Left ventricle myocardium superior (tissue), 1 donor: ENCODE data around the gene WRNIP1. TPM values are rescaled to one million over a fixed set of nuclear protein-coding genes. Genes with fewer than 3 reads are reported as not detected.
"Not testable (repeated sequence)": the region's sequence is repeated elsewhere in the genome, so short reads cannot be mapped to it uniquely, and the experiment has no call there.

Source experiments
- ATAC-seq: fragments of 200-7000 bp; cut with Tn5 transposase; one replicate; pipeline ENCODE4 v1.9.1; 2020; ENCODE audit warnings: mild to moderate bottlenecking, moderate library complexity
- DNase-seq: peaks from one replicate; pipeline ENCODE4 v3.0.0-alpha.2; 2020
- intact Hi-C: fragments of 100-400 bp; cut with micrococcal nuclease; formaldehyde crosslinking; loops from one replicate; pipeline ENCODE4 v1.11.0; 2022
- total RNA-seq: library from RNA; stranded (reverse); fragmentation: NEBNext Ultra II Directional; extraction: Animal tissue kit (Norgen Biotek cat#: 25700); gene quantifications from one replicate; pipeline ENCODE4 v1.2.1, GENCODE V29; 2021
- donor health status: DM: no; HTN: yes; CAD: no; lungs with severe emphysema.

WRNIP1 gene
- total RNA-seq, 1 donor from 2014 or later, result 45.1 TPM

- DNase-seq (no peak), ATAC-seq (no peak)
- intact Hi-C loops, result no loop called here
Observed at GRCh38 chr6:2756241-2756640, 9.0 kb upstream of the WRNIP1 start.

DNA sequence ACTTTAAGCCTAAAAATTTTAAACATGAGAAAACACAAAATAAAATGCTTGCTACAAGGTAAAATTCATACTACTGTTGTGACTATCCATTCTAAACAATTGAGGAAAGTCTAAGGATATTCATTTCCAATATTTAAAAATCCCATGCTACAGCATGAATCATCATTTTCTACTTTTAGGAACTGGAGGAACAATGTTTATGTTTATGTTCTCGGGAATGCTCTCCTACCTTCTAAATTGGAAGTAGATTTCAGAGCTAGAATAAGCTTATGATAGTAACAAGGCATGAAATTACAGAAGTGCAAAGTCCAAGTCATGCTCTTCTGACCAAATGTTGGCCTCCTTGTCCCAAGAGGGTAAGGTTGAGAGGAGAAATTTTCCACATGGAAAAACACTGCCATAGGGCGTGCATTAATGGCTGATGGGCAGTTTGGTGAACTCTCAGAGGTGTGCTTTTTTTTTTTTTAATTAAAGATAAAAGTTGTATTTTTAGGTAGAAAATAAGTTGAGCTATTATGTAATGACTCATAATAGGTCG, 8.4 kb upstream of the WRNIP1 start:
- ATAC-seq, result no peak
- intact Hi-C loops, result no loop called here
- DNase-seq, result no peak

DNA sequence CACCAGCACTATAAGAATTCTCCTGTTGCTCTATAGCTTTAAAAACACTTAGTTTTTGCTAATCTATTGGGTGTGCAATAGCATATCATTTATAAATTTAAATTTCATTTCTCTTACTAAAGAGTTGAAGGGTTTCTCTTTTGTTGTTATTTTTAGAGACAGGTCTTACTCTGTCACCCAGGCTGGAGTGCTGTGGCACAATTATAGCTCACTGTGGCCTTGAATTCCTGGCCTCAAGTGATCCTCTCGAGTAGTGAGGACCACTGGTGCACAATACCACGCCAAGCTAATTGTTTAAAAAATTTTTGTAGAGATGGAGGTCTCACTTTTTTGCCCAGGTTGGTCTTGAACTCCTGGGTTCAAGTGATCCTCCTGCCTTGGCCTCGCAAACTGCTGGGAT, 6.2 kb upstream of the WRNIP1 start:
- intact Hi-C loops, result no loop called here
- peak; percentile 68 for ATAC-seq
- no peak for DNase-seq

DNA sequence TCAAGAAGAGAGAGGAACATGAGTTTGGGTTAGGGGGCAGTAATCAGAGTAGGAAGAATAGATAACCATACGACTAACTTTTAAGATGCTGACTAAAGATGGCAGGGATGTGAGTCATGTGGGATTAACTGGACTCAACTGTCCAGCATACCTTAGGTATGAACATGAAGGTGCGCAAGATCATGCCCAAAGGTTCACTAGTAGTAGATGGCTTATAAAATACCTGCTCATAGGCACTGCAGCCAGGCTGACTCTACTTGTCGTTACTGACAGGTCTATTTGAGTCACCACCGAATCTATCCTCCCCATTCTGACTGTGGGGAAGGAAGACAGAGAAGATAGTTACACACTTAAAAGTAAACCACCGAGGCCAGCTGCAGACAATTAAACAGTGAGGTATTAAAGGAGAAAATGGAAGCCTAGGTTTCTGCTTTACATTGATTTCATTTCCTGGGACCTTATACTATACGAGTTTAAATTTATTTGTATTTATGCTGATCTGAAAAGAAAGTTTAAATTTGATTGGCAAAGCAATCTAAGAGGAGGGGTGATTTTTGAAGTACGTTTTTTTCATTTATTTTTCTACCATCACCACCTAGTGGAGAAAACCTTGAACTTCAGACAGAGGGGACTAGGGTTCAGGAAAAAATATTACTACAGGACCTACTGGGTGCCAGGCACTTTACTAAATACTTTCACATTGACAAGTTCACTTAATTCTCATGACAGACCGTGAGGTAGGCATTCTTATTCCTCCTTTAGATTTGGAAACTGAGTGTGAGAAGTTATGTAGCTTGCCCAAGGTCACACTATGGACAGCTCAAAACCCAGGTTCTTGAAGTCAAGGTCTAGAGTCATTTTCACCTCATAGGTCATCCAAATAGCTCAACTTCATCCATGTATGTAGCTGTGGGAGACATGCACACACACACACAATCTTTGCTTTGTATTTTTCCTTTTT, 4.0 kb upstream of the WRNIP1 start:
- ATAC-seq, result no peak
- no peak for DNase-seq
- intact Hi-C loops, result no loop called here

DNA sequence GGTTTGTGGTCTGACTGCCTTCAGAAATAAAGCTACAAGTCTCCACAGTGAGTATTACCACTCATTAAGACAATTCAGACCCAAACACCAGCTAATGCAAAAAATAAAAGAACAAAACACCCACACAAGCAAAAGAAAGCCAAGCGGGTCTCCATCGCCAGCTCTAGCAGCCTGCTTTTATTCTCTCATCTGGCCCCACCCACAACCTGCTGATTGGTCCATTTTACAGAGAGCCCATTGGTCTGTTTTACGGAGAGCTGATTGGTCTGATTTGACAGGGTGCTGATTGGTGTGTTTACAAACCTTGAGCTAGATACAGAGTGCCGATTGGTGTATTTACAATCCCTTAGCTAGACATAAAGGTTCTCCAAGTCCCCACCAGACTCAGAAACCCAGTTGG, 2.3 kb upstream of the WRNIP1 start:
- ATAC-seq, intact Hi-C loops, DNase-seq: not testable (repeated sequence)

DNA sequence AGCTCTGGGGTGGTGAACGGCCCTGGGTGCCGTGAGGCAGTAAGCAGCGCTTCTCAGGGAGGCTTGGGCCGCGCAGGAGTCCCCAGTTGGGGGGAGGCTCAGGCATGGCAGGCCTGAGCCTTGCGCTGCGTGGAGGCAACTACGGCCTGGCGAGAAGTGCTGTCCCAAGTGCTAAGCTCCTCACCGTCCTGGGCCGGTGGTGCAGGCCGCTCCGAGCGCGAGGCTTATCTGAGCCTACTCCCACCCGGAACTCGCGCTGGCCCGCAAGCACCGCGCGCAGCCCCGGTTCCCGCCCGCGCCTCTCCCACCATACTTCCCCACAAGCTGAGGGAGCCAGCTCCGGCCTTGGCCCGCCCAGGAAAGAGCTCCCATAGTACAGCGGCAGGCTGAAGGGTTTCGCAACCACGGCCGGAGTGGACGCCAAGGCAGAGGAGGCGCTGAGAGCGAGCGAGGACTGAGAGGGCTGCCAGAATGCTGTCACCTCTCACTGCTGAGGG, 1.8 kb upstream of the WRNIP1 start:
- DNase-seq (peak; percentile 51), ATAC-seq (no peak)
- intact Hi-C loops, result no loop called here

DNA sequence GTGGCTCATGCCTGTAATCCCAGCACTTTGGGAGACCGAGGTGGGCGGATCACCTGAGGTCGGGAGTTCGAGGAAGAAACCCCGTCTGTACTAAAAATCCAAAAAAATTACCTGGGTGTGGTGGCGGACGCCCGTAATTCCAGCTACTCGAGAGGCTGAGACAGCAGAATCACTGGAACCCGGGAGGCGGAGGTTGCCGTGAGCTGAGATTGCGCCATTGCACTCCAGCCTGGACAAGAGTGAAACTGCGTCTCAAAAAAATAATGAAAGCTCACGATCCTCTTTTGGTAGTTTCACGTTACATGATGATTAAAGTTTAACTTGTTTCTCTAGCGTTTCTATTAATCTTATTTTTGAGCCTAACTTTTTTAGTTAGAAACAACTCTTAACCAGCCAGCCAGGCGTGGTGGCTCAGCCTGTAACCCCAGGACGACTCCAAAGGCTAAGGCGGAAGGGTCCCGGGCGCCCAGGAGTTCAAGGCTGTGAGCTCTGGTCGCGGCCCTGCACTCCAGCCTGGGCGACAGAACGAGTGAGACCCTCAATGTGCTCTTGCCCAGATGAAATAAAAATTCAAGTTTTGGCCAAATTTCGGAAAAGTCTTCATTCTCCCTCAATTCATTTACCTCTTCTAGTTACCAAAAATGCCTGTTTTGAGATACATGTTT, 1.2 kb upstream of the WRNIP1 start:
- intact Hi-C loops, result no loop called here

DNA sequence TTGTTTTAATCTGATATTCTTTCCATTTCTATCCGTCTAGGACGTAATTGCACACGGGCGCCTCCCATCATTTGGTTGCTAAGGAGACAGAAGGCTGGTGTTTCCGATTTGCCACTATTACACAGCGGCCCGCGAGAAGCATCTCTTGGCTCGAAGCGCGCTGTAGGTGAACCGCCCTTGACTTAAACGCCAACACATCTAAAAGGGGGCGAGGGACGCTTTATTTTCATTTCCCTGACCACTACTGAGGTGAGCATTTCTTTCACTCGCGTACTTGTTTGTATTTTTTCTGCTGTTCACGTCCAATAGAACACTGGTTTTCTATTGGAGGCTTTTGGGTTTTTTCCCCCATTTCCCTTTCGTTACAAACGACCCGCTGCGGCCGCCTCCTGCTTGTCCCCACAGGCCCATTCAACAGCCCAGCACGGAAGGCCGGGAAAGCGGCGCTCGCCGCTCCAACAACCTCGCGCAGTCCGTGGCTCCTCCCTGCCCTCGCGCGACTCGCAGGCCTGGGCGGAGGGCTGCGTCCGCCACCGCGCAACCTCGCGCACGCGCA, 505 bp upstream of the WRNIP1 start:
- intact Hi-C loops, result no loop called here
- ATAC-seq (peak; percentile 85), DNase-seq (peak; percentile 54)

More for the DNA sequence above, 1.2 kb upstream of the WRNIP1 start:
- no peak for ATAC-seq
- peak; percentile 52 for DNase-seq

GRCh38 chr6:2765896-2766766, 938 bp downstream of the WRNIP1 start:
- ATAC-seq (peak; percentile 18), DNase-seq (peak; percentile 72)
- intact Hi-C loops, result no loop called here

GRCh38 chr6:2766767-2767656, 1.8 kb downstream of the WRNIP1 start:
- DNase-seq, result no peak
- no peak for ATAC-seq
- intact Hi-C loops, result no loop called here

- no peak for DNase-seq
- intact Hi-C loops, result no loop called here
- no peak for ATAC-seq
Observed at GRCh38 chr6:2767657-2768524, 2.7 kb downstream of the WRNIP1 start.

DNA sequence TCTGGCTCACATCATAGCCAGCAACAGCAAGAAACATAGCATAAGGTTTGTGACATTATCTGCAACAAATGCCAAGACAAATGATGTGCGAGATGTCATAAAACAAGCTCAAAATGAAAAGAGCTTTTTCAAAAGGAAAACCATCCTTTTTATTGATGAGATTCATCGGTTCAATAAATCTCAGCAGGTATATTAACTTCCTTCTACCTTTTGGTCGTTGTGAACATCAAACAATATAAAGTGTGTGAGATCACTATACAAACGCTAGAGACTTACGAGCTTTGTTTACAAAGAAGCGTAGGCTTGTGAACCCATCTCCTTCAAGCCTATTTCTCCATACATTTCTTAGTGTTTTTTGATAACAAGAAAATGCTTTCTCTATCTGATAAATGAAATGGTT, 3.5 kb downstream of the WRNIP1 start:
- ATAC-seq (no peak), DNase-seq (no peak)
- intact Hi-C loops, result no loop called here

DNA sequence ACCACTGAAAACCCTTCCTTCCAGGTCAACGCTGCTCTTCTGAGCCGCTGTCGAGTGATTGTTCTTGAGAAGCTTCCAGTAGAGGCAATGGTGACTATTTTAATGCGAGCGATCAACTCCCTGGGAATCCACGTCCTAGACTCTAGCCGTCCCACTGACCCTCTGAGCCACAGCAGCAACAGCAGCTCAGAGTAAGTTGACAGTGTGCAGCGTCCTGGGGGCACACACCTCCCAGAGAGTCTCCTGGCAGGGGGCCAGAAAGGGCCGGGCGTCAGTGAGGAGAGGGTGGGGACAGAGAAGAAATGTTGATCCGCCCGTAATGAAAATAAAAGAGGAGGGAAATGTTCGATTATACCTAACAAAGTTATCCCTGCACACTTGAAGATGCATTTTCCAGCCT, 5.0 kb downstream of the WRNIP1 start:
- intact Hi-C loops, result no loop called here
- DNase-seq, result peak; percentile 87
- peak; percentile 43 for ATAC-seq

GRCh38 chr6:2771079-2771478, 5.9 kb downstream of the WRNIP1 start:
- intact Hi-C loops, result no loop called here

DNA sequence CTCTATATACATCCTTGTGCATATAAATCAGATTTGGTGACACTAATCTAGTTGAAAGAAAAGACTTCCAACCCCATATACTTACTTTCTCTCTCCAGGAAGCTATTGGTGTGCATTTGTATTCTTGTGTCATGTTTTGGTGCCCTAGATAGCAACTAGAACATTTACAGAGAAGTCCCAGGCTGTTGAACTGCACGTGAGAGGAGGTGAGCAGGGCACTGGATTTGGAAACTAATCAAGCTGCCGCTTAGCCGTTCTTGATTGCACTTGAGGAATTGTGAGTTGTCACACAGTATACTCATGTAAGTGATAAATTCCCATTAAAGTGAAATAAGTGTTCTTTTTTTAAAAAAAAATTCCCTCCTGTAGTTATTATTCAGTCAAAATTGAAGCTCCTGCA, 7.6 kb downstream of the WRNIP1 start:
- ATAC-seq (peak; percentile 53), DNase-seq (no peak)
- intact Hi-C loops, result no loop called here

More at GRCh38 chr6:2771079-2771478, 5.9 kb downstream of the WRNIP1 start:
- ATAC-seq (no peak), DNase-seq (no peak)

DNA sequence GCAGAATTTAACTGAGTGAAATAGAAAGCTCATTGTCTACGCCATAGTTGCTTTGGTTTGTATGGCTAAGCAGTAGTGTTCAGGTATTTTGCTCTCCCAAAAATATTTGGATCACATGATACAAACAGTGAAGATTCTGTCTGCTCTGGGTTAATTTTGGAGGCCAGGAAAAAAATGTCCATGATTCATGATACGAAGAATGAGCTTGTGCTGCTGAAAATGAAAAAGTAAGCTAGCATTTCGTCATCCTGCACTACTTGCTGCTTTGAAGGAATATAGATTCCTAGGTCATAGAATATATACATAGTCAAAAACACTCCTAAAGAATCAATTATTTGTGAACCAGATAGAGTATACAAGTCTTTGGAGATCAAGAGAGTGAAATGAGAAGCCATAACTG, 8.3 kb downstream of the WRNIP1 start:
- DNase-seq (no peak), ATAC-seq (no peak)
- intact Hi-C loops, result no loop called here

DNA sequence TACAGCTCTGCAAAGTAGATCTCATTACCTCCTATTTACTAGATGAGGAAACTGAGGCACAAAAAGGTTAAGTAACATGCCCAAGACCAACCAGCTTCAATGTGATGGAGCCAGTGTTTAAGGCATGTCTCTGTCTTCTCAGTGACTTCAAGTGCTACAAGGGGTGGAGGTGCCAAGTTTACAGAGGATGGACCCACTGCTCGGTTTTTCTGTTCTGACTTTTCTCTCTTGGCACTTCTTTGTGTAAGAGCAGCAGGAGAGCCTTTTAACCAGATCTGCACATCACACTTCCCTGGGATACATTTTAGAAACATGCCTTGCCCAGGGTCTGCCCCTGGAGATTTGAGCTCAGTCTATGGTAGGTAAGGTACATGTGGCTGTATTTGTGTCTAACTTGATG, 9.8 kb downstream of the WRNIP1 start:
- no peak for DNase-seq
- ATAC-seq, result no peak
- intact Hi-C loops, result no loop called here
